Measurements from ENCODE around the gene FAM83C.
"Not testable (repeated sequence)": the region's sequence is repeated elsewhere in the genome, so short reads cannot be mapped to it uniquely, and the experiment has no call there.

The FAM83C gene

DNA sequence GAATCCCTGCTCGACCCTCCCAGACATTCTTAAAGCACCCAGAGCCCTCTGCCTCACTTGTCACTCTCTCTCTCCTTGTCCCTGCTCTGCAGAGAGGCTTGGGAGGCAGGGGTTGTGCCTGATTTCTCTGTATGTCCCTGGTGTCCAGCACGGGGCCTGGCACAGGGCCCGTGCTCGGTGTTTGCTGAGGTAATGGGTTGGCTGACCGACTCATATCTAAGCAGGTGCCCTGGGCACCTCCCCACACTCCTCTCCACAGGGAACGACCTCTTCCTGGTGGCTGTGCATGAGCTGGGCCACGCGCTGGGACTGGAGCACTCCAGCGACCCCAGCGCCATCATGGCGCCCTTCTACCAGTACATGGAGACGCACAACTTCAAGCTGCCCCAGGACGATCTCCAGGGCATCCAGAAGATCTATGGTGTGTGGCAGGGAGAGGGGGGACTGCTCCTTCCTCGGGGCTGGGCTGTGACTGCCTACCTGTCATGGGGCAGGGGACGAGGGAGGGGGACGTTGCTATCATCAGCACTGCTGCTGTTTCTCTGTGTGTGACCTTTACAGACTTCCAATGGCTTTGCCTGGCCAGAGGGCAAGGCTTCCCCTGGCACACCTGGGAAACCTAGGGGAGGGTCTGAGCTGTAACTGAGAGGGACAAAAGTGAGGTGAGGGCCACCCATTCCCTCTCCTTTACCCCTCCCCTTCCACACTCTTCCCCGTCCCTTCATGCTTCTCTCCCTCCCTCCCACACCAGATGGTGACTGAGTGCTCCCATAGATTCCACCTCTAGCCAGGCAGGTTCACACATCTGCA, 28.5 kb downstream of the FAM83C start:
- DNase-seq, result no peak

DNA sequence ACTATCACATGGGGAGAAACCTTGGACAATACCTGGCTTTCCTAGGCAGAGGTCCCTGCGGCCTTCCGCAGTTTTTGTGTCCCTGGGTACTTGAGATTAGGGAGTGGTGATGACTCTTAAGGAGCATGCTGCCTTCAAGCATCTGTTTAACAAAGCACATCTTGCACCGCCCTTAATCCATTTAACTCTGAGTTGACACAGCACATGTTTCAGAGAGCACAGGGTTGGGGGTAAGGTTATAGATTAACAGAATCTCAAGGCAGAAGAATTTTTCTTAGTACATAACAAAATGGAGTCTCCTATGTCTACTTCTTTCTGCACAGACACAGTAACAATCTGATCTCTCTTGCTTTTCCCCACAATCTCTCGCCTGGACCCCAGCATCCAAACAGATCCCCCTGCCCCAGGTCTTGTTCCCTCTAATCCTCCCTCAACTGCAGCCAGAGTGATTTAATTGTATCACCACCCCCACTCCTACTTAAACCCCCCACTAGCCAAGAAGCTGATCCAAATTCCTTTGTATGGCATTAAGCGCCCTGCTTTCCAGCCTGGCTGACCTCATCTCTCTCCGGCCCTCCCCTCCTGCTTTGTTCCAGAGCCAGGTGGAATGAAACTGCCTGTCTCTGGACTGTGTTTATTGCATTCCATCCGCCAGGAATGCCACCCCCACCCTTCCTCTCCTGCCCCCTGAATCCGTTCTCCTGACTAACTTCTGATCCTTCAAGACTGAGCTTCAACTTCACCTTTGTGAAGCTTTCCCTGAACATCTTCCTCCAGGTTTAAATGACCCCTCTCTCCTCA, 29.3 kb downstream of the FAM83C start:
- DNase-seq, result not testable (repeated sequence)

DNA sequence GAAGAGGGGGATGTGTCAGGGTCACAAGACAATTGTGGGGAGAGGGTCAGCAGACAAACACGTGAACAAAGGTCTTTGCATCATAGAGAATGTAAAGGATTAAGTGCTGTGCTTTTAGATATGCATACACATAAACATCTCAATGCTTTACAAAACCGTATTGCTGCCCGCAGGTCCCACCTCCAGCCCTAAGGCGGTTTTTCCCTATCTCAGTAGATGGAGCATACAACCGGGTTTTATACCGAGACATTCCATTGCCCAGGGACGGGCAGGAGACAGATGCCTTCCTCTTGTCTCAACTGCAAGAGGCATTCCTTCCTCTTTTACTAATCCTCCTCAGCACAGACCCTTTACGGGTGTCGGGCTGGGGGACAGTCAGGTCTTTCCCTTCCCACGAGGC, 29.9 kb downstream of the FAM83C start:
- not testable (repeated sequence) for DNase-seq

DNA sequence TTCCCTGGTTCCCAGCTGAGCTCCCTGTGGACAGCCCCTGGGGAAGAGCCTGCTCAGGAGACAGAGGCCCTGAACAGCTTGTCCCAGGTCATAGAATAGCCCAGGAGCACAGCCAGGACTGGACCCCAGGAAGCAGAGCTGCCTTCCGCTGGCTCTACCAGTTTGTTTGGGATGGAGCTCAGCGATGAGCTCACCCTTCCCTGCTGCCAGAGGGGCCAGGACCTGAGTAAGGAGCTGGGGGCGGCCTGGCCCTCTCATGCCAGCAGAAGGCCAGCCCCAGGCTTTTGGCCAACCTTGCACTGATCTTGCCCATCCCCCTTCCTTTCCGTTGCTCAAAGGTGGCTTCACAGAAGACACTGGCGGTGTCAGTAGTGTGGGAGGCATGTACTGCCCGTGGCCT, 31.8 kb downstream of the FAM83C start:
- no peak for DNase-seq

DNA sequence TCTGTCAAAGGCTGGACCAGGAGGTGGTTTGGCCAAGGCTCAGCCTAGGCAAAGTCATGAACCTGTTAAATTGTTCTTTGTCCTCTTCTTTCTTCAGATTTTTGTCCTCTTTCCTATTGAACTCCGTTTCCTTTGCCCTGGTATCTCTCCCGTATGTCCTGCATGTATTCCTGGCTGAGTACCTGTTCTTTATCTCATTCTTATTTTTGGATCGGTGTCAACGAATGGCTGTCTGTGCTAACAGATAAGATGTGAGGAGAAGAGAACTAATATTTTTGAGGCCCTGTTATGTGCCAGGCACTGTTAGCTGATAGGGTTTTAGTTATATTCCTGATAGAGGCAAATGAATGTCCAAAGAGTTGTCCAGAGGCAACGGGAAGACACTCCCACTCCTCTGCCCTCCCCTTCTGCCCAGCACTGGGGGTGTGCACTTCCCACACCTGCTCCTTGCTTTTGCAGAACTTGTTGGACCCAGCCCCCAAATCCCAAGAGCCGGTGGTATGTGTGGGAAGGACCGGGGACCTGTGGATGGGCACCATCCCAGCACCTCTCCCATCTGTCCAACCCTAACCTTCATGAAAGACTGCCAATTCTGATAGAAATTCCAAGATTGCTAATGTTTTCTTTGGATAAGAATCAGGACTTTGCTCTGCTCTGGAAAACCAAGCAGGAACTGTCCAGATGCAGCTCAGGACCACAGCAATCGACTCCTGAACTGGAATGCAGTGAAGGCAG, 34.9 kb downstream of the FAM83C start:
- no peak for DNase-seq

DNA sequence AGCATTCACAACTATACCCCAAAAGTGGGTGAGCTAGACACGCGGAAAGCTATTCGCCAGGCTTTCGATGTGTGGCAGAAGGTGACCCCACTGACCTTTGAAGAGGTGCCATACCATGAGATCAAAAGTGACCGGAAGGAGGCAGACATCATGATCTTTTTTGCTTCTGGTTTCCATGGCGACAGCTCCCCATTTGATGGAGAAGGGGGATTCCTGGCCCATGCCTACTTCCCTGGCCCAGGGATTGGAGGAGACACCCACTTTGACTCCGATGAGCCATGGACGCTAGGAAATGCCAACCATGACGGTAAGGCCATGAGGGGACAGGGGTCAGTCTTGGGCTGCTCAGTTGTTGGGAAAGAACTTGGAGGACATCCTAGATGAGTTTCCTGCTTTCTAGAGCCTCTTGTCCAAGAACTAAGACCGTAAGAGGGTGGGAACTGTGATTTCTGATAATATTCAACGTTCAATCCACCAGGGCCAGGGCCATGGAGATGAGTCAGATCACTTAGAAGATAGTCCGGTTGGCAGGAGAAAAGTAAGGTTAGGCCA, 37.7 kb downstream of the FAM83C start:
- DNase-seq, result no peak

DNA sequence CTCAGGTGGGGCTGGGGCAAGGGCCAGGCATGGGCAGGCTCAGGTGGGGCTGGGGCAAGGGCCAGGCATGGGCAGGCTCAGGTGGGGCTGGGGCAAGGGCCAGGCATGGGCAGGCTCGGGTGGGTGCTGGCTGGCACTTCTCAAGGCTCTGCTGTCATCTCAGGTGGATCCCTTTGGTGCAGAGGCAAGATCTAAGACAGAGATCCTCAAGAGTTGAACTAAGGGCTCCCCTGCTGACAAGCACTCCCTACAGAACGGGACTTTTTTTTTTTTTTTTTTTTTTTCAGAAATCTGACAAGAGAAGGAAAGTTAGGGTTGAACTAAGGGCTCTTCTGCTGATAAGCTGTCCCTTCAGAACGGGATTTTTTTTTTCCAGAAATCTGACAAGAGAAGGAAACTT, 39.2 kb downstream of the FAM83C start:
- DNase-seq, result no peak

DNA sequence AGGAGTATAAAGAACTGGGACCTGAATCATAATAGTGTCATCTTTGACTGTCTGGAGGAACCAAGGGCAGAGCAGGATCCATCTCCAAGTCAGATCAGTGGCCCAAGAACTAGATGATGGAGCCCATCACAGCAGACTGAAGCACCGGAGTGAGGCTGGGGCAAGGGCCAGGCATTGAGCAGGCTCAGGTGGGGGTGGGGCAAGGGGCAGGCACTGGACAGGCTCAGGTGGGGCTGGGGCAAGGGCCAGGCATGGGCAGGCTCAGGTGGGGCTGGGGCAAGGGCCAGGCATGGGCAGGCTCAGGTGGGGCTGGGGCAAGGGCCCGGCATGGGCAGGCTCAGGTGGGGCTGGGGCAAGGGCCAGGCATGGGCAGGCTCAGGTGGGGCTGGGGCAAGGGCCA, 39.6 kb downstream of the FAM83C start:
- DNase-seq, result not testable (repeated sequence)

DNA sequence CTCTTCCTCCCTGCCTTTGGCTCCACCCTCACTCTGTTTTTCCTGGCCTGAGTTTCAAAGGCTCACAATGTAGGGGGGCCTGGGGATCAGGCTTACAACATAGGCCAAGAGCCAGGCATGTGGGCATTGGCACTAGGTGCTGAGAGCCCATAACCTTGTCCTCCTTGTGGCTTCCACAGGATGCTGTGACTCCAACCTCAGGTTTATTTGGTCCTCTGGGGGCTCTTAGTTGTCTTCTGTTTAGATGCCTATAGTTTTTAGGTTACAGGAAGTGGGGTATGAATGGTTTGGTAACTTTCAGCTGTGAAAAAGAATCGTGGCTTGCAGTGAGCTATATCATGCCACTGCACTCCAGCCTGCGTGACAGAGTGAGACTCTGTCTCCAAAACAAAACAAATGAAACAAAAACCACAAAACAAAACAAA, 40.2 kb downstream of the FAM83C start:
- peak; percentile 71 for DNase-seq

DNA sequence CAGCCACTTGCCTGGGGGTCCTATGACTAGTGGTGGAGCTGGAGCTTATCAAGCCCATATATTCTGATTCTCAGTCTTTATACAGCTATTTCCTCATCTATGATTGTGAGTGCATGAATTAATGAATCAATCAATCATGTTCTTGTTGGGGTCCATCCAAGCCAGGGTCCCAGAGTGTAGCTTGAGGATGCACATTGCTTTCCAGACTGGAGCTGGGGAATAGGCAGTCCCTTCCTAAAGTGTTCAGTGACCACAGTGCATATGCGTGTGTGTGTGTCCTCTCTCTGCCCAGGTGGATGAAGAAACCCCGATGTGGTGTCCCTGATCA, 40.6 kb downstream of the FAM83C start:
- no peak for DNase-seq

DNA sequence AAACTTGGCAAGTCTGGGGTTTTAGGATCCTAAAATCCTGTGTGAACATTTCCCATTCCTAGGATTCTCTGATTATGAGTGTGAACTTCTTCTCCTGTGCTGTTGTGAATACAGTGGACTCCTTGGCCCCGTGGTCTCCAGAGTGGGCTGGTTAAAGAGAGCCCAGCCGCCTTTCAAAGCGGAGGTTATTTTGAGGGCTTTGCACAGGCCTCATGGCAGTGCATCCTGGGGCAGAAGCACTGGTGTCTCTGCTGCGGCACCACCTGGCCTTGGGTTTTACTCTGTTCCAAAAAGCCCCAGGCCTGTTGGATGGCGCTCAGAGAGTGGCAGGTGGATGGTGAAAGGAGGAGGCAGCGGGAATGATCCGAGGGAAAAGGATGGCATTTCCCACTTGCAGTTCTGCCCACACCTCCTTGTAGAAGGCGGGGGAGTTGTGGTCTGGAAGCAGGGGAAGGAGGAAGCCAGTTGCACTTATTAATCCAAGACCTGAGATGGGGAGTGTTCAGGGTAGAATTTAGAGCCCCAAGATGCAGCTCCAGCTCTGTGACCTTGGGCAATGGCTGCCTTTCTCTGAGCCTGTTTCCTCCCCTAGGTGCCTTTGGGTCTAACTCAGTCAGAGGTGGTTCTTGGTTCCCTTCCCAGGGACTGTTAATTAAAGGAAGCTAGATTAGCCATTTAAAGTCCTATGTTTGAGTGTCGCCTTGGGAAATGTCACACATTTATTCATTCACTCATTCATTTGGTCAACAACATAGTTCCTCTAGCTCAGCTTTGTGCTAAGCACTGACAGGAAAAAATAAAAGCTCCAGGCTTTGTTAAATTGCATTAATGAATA, 43.4 kb downstream of the FAM83C start:
- no peak for DNase-seq

DNA sequence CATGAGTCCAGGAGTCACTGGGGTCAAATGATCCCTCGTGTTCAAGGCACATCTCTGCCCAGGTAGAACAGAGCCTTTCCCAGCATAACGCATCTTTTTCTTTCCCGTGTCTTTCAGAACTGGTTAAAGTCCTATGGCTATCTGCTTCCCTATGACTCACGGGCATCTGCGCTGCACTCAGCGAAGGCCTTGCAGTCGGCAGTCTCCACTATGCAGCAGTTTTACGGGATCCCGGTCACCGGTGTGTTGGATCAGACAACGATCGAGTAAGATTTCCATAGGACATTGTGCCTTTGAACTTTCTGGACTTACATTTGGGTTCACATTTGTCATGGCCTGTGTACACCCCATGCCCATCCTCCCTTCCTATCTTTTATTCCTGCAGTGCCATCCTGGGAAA, 45.5 kb downstream of the FAM83C start:
- DNase-seq, result no peak

DNA sequence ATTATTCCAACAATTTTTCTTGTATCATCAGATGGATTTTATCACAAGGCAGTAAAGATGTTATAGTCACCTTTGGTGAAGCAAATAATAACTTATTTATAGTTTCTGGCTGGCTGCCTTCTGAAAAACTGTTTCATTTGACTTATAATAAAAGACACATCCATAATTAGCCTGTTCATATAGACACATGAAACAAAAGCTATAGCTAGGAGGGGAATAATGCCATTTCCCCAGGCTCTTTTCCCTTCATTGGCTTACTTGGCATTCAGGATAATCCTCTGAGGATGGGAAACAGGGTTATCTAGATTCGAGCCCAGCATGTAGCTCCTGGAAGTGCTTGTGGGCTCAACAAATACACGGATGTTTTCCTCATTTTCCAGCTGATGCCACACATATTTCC, 48.2 kb downstream of the FAM83C start:
- DNase-seq, result no peak

DNA sequence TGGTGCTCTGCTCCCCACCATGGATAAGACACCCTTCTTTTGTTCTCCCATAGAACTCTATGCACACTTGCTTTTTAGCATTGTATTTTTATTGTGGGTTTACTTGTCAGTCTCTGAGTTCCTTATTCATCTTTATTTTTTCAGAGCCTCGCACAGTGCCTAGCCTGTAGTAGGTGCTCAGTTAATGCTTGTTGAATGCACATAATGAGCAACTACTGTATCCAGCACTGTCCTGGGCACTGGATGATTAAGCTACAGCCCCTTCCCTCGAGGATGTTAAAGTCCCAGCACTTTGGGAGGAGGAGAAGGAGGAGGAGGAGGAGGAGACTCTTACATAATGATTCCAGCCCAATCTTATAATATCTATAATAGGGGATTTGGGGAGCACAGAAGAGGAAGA, 48.9 kb downstream of the FAM83C start:
- no peak for DNase-seq

DNA sequence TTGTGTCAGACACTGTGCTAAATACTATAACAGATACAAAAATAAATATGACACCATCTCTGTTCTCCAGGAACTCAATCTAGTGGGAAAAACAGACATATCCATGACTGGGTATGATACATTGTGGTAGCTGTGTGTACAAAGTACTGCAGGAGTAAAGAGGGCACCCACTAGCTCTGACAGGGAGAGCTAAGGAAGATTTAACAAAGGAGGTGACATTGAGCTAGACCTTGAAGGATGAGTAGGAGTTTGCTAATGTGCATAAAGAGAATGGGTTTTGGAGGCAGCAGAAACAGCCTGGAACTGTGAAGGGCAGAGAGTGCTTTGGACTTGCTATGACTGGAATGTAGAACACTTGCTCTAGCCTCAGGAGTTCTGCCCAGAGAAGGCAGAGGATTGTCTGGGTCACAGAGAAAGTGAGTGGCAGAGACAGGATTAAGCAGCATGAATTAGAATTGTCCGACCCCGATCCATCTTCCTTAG, 51.4 kb downstream of the FAM83C start:
- DNase-seq, result no peak

DNA sequence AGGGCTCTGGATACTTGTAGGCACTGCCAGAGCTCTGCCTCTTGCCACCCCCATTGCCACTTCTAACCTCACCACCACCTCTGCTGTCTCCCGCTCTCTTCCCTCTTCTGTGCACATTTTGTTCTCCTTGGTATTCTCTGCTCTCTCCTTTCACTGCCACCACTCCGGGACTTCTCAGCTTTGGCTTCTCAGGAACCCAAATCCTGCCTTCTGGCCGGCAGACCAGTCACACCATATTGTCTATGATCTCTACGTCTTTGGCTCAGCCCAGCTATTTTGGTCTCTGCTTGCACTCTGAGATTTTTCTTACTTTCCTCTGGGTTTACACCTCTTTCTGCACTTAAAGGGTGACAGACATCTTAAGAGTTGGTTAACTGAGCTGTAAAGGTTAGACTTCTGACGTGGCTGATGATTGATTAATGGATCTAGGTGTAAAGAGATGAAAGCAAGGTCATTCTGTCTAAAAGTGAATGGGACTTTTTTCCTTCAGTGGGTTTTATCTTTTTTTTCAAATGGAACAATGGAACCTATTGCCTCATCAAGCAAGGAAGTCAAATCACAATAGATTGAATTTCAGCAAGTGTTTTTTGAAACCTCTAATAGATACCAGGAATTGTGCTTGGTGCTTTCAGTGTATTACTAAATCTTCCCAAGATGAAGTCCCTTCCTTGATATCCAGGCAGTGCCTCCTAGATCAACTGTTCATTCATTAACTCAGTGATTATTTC, 52.0 kb downstream of the FAM83C start:
- no peak for DNase-seq

DNA sequence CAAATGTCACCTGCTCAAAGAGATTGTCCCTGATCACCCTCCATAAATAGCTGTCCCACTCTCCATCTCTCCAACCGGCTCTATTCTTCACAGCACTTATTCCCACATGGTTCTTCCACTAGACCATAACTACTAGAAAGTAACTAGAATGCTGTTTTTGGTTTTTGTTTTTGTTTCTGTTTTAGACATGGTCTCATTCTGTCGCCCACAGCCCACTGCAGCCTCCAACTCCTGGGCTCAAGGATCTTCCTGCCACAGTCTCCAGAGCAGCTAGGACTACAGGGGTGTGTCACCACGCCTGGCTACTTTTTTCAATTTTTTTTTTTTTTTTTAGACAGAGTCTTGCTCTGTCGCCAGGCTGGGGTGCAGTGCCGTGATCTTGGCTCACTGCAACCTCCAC, 53.5 kb downstream of the FAM83C start:
- DNase-seq, result no peak

DNA sequence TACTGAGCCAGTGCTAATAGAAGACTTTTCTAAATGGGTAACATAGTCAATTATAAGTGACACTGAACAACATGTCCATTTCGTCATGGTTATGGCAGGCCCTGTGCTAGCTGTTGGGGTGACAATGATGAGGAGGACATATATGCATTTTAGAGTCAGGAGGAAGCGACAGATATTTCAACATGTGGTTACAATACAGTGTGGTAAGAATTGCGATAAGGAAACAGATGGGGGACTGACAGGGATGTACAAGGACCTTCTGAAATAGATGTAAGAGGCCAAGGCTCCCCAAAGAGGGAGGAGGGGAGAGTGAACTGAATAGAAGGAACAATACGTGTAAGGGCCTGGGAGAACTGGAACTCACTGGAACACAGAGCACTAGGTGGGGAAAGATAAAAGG, 54.1 kb downstream of the FAM83C start:
- no peak for DNase-seq

DNA sequence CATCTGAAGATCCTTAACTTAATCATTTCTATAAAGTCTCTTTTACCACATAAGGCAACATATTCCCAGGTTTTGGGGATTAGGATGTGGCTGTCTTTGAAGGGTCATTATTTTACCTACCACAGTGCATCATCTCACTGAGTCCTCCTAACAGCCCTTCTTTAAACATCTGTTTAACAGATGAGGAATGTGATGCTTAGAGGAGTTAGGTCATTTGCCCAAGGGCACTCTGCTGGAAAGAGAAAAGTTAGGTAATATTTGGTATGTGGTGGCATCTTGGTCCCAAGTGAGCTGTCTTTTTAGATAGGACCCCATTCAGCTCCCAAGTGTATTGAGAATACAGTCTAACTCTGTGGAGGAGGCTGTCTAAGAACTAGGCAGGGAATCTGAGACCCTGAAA, 54.7 kb downstream of the FAM83C start:
- no peak for DNase-seq

DNA sequence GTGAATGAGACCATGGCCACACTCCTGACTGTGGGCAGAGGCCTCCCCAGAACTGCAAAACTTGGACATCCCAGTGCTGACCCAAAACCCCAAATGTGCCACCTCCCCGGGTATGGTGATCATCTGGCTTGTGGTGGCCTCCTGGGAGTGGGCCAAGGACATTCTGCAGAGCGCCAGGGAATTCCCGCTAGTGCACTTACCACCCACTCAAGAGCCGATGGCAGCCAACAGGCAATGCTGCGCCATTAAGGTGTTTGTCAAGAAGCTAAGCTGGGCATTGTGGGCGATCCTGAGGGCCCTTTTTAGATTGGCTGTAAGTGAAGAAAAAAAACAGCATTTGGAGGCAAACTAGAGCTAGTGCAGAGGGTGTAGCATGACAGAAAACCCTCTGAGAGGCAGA, 56.3 kb downstream of the FAM83C start:
- no peak for DNase-seq

All from activated CD4-positive, alpha-beta T cell treated with anti-CD3 and anti-CD28 coated beads, Interleukin-2, Interleukin-6, amounts not matched to agents 100 ng/mL and 50 ng/mL, durations not matched to agents 16 hours and 8 hours (primary cell).